GM12878 (cell line): Measurements from ENCODE around the gene ZP4. TPM values are rescaled to one million over a fixed set of nuclear protein-coding genes. Genes with fewer than 3 reads are reported as not detected.

Experiments
- ATAC-seq: fragments of 200-7000 bp; cut with Tn5 transposase; 3 replicates; pipeline ENCODE4 v1.9.1; 2020; ENCODE audit warnings: mild to moderate bottlenecking, moderate library complexity
- BruUV-seq: library from RNA; stranded (reverse); fragments of 400-500 nt; replicated peaks from 2 replicates; lab custom pipeline; 2021; lab: Mats Ljungman, UMichigan
- CTCF ChIA-PET: fragments of 300-600 bp; sonication (Branson Sonifier 250); formaldehyde crosslinking; extraction: SDS; loops from one replicate; lab custom pipeline; 2021; ENCODE audit warnings: inconsistent platforms; lab: Yijun Ruan, JAX
- POLR2A ChIA-PET: fragments of 350-600 bp; formaldehyde crosslinking; extraction: SDS; loops from one replicate; lab custom pipeline; 2021; ENCODE audit warnings: inconsistent platforms; lab: Charles Lee
- RAD21 ChIA-PET: fragments of 300-600 bp; sonication (Branson Sonifier 250); formaldehyde crosslinking; loops from one replicate; lab custom pipeline; 2023; ENCODE audit warnings: antibody characterized with exemption; ENCODE audit not compliant: unreplicated experiment; lab: Charles Lee
- SMC1A ChIA-PET: fragments of 300-600 bp; sonication (Branson Sonifier 250); formaldehyde crosslinking; loops from one replicate; lab custom pipeline; 2023; ENCODE audit not compliant: unreplicated experiment, uncharacterized antibody; lab: Charles Lee
- DNase-seq: peaks from one replicate; pipeline ENCODE4 v3.0.0-alpha.2; 2011; ENCODE audit warnings: low read depth, low spot score
- FAIRE-seq: peaks from 3 replicates; lab custom pipeline; 2011; peaks lifted over from hg19 to GRCh38; lab: Jason Lieb, UNC
- H2AFZ ChIP-seq: 2 replicates; pipeline ENCODE4 v1.6.0; 2011; ENCODE audit warnings: low read depth, low read length, control low read depth; ENCODE audit not compliant: control insufficient read depth
- H3K27ac ChIP-seq: 2 replicates; pipeline ENCODE4 v1.5.1; 2011; ENCODE audit warnings: control low read depth; ENCODE audit not compliant: control insufficient read depth, insufficient read depth
- H3K27me3 ChIP-seq, 2 experiments: replicated peaks in 1 of 2; 2 replicates each; pipeline versions ENCODE4 v1.6.0 to v1.6.1; 2011; ENCODE audit warnings: low read length in 1 of 2; ENCODE audit not compliant: control insufficient read depth in 2 of 2, insufficient read depth in 2 of 2
- H3K36me3 ChIP-seq, 2 experiments: 2 replicates each; pipeline ENCODE4 v1.5.1; 2011; ENCODE audit warnings: low read length in 1 of 2; ENCODE audit not compliant: control insufficient read depth in 2 of 2, insufficient read depth in 2 of 2
- H3K4me1 ChIP-seq: 2 replicates; pipeline ENCODE4 v1.6.1; 2011; ENCODE audit warnings: mild to moderate bottlenecking, low read length, moderate library complexity, mixed read lengths; ENCODE audit not compliant: control insufficient read depth, insufficient read depth
- H3K4me2 ChIP-seq: 2 replicates; pipeline ENCODE4 v1.6.0; 2011; ENCODE audit warnings: control low read depth; ENCODE audit not compliant: control insufficient read depth, insufficient read depth
- H3K4me3 ChIP-seq: fragments of 200-600 bp; sonication (generic); 2 replicates; pipeline ENCODE4 v1.5.1; 2016
- H3K79me2 ChIP-seq: 2 replicates; pipeline ENCODE4 v1.6.0; 2011; ENCODE audit warnings: low read length; ENCODE audit not compliant: control insufficient read depth, insufficient read depth
- H3K9ac ChIP-seq: 2 replicates; pipeline ENCODE4 v1.8.0; 2011; ENCODE audit warnings: low read length, control low read depth, mixed read lengths; ENCODE audit not compliant: control insufficient read depth, insufficient read depth
- H3K9me3 ChIP-seq: replicated peaks from 3 replicates; pipeline ENCODE4 v1.5.1; 2011; ENCODE audit warnings: mild to moderate bottlenecking, low read length; ENCODE audit not compliant: control insufficient read depth, insufficient read depth
- H4K20me1 ChIP-seq: 2 replicates; pipeline ENCODE4 v1.6.0; 2011; ENCODE audit not compliant: control insufficient read depth, insufficient read depth
- ATF7 ChIP-seq: fragments of 450-650 bp; IDR thresholded peaks from 2 replicates; pipeline ENCODE4 v1.6.1; 2016; ENCODE audit warnings: low read depth, mild to moderate bottlenecking
- HDAC6 ChIP-seq: fragments of 200-600 bp; sonication (generic); IDR thresholded peaks from one replicate; pipeline ENCODE4 v1.8.0; 2017; ENCODE audit warnings: antibody characterized with exemption; ENCODE audit not compliant: unreplicated experiment
- IKZF1 ChIP-seq: fragments of 450-650 bp; conservative IDR thresholded peaks from 2 replicates; pipeline ENCODE4 v1.6.1; 2017; ENCODE audit warnings: antibody characterized with exemption, mild to moderate bottlenecking
- JUND ChIP-seq: IDR thresholded peaks from 2 replicates; pipeline ENCODE4 v1.6.1; 2012; ENCODE audit warnings: low read depth, mild to moderate bottlenecking, low read length, improper control_type of control experiment, moderate library complexity
- LARP7 ChIP-seq: fragments of 450-650 bp; IDR thresholded peaks from 2 replicates; pipeline ENCODE4 v1.6.1; 2017; ENCODE audit warnings: mild to moderate bottlenecking
- MTA2 ChIP-seq: fragments of 450-650 bp; IDR thresholded peaks from 2 replicates; pipeline ENCODE4 v1.6.1; 2016; ENCODE audit warnings: low read depth, mild to moderate bottlenecking, moderate library complexity
- MYB ChIP-seq: fragments of 150-350 bp; IDR thresholded peaks from 2 replicates; pipeline ENCODE4 v1.6.1; 2014; ENCODE audit warnings: mild to moderate bottlenecking, low read depth, low read length, borderline replicate concordance
- NR2C2 ChIP-seq: IDR thresholded peaks from 2 replicates; pipeline ENCODE4 v1.6.1; 2011; ENCODE audit warnings: borderline replicate concordance, low read depth; ENCODE audit not compliant: control insufficient read depth, insufficient read length
- RELA ChIP-seq: fragments of 450-650 bp; IDR thresholded peaks from 2 replicates; pipeline ENCODE4 v1.8.0; 2014; ENCODE audit warnings: borderline replicate concordance; ENCODE audit not compliant: partially characterized antibody
- SMARCA5 ChIP-seq: fragments of 450-650 bp; IDR thresholded peaks from 2 replicates; pipeline ENCODE4 v1.6.1; 2017; ENCODE audit warnings: mild to moderate bottlenecking
- SP1 ChIP-seq: IDR thresholded peaks from one replicate; pipeline ENCODE4 v1.6.1; 2011; ENCODE audit warnings: low read depth, low read length
- SREBF1 ChIP-seq: IDR thresholded peaks from 2 replicates; pipeline ENCODE4 v1.6.1; 2012; ENCODE audit warnings: mild to moderate bottlenecking, low read length
- TCF3 ChIP-seq: IDR thresholded peaks from 2 replicates; pipeline ENCODE4 v1.6.1; 2012; ENCODE audit warnings: low read depth, mild to moderate bottlenecking, low read length, borderline replicate concordance; ENCODE audit not compliant: insufficient read depth
- YBX1 ChIP-seq: fragments of 450-650 bp; IDR thresholded peaks from 2 replicates; pipeline ENCODE4 v1.6.1; 2016; ENCODE audit warnings: antibody characterized with exemption
- ZNF24 ChIP-seq: fragments of 450-650 bp; IDR thresholded peaks from 2 replicates; pipeline ENCODE4 v1.6.1; 2017; ENCODE audit warnings: antibody characterized with exemption, mild to moderate bottlenecking
- WGBS: methylation state at CpG from one replicate; pipeline ENCODE4 v1.1.6; 2016; ENCODE audit warnings: low lambda C conversion rate; ENCODE audit not compliant: insufficient replicate concordance, insufficient coverage; ENCODE audit errors: missing lambda C conversion rate; 5-methylcytosine and 5-hydroxymethylcytosine counted together
- in situ Hi-C: fragments of 300-500 bp; cut with MboI; formaldehyde crosslinking; loops from 9 replicates; pipeline ENCODE4 v1.14.3; 2018; ENCODE audit warnings: mixed read lengths
- intact Hi-C: fragments of 100-400 bp; cut with micrococcal nuclease; formaldehyde crosslinking; loops from one replicate; pipeline ENCODE4 v1.14.2; 2022; ENCODE audit not compliant: unreplicated experiment
- polyA plus RNA-seq, 11 experiments: library from polyadenylated mRNA; depleted of rRNA in 4 of 11; unstranded in 6 of 11; stranded (reverse) in 5 of 11; fragments of >200 nt; fragmentation: Nextera tagmentation in 4 of 11; fragmentation: Illumina TruSeq in 1 of 11; extraction: Ambion mirVana in 4 of 11; extraction: Trizol in 1 of 11; gene quantifications; 1 replicate in 1 of 11; 2 replicates in 10 of 11; pipeline versions ENCODE4 v1.2.1 to v1.2.3, GENCODE V29; 2011 to 2016; ENCODE audit warnings: inconsistent platforms in 2 of 11, missing spikeins in 2 of 11, low read depth in 1 of 11
- total RNA-seq, 4 experiments: library from RNA; depleted of rRNA in 3 of 4; stranded (reverse); fragments of >200 nt in 3 of 4; fragmentation: Illumina TruSeq in 1 of 4; extraction: Trizol in 1 of 4; gene quantifications; 2 replicates each; pipeline versions ENCODE4 v1.2.1 to v1.2.3, GENCODE V29; 2013 to 2021
- TF ChIP-seq, protein P1 (sequence below): IDR thresholded peaks from 2 replicates; pipeline ENCODE4 v1.6.1; 2012; ENCODE audit warnings: mild to moderate bottlenecking, low read depth, low read length
- TF ChIP-seq, protein P2 (sequence below): fragments of 450-650 bp; IDR thresholded peaks from 2 replicates; pipeline ENCODE4 v1.6.1; 2017; ENCODE audit warnings: mild to moderate bottlenecking

ZP4 gene
- total and polyA plus RNA-seq, 10 of the 15 experiments (the other 5 are each of a cell fraction or from before 2014, with no cell fraction given) = 0.23 TPM; not detected in 9

DNA sequence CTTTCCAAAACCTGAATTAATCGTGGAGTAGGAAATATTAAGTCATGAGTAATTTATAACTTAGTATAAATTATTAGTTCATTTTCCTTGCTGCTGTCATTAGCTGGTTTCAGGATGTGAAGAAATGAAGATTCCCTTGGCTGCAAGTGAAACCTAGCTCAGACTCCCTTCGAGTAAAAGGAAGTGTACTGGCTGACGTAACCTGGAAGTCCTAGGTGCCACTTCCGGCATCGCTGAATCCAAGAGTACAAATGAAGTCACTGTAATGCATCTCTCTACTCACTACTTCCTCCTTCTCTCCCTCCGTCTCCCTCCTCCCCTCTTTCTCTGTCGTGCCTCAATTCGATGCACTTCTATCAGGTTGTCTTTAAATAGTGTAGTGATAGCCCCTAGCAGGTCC, 28.8 kb downstream of the ZP4 start:
- H3K9me3 ChIP-seq = no peaks in the 10 kb centered on the region
- no peaks in the 10 kb centered on the region for H3K79me2 ChIP-seq
- no peak overlapping the region for H2AFZ ChIP-seq
- no peak for ATAC-seq
- in situ Hi-C loops = no loop called here
- DNase-seq = no peak
- ChIA-PET POLR2A (no interaction called here), CTCF (interaction anchor here (1.2 to 5.8 kb wide), 4 partner anchors 10 to 1090 kb away, joined by 3 to 45 read pairs (median 13); no protein-coding TSS in a partner anchor), RAD21 (no interaction called here), SMC1A (interaction anchor here (0.7 kb wide), 1 partner anchor 592 kb away, joined by 4 read pairs; no protein-coding TSS in a partner anchor)
- WGBS = 53% methylated on average over 8 of the region's 8 CpGs
- no peaks in the 10 kb centered on the region for H3K4me1 ChIP-seq
- no peak overlapping the region for H3K4me2 ChIP-seq
- no peak overlapping the region for H3K27ac ChIP-seq
- H4K20me1 ChIP-seq = no peaks in the 10 kb centered on the region
- H3K36me3 ChIP-seq = no peaks in the 10 kb centered on the region
- TF ChIP-seq SP1 = no peak
- no peak for TF ChIP-seq IKZF1
- TF ChIP-seq, protein P1, sequence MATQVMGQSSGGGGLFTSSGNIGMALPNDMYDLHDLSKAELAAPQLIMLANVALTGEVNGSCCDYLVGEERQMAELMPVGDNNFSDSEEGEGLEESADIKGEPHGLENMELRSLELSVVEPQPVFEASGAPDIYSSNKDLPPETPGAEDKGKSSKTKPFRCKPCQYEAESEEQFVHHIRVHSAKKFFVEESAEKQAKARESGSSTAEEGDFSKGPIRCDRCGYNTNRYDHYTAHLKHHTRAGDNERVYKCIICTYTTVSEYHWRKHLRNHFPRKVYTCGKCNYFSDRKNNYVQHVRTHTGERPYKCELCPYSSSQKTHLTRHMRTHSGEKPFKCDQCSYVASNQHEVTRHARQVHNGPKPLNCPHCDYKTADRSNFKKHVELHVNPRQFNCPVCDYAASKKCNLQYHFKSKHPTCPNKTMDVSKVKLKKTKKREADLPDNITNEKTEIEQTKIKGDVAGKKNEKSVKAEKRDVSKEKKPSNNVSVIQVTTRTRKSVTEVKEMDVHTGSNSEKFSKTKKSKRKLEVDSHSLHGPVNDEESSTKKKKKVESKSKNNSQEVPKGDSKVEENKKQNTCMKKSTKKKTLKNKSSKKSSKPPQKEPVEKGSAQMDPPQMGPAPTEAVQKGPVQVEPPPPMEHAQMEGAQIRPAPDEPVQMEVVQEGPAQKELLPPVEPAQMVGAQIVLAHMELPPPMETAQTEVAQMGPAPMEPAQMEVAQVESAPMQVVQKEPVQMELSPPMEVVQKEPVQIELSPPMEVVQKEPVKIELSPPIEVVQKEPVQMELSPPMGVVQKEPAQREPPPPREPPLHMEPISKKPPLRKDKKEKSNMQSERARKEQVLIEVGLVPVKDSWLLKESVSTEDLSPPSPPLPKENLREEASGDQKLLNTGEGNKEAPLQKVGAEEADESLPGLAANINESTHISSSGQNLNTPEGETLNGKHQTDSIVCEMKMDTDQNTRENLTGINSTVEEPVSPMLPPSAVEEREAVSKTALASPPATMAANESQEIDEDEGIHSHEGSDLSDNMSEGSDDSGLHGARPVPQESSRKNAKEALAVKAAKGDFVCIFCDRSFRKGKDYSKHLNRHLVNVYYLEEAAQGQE = no peak
- no peak for TF ChIP-seq MTA2
- no peak for TF ChIP-seq RELA
- no peak for TF ChIP-seq MYB
- no peak for TF ChIP-seq LARP7
- no peak for TF ChIP-seq SMARCA5
- TF ChIP-seq JUND = no peak
- no peak for TF ChIP-seq ATF7
- TF ChIP-seq, protein P2, sequence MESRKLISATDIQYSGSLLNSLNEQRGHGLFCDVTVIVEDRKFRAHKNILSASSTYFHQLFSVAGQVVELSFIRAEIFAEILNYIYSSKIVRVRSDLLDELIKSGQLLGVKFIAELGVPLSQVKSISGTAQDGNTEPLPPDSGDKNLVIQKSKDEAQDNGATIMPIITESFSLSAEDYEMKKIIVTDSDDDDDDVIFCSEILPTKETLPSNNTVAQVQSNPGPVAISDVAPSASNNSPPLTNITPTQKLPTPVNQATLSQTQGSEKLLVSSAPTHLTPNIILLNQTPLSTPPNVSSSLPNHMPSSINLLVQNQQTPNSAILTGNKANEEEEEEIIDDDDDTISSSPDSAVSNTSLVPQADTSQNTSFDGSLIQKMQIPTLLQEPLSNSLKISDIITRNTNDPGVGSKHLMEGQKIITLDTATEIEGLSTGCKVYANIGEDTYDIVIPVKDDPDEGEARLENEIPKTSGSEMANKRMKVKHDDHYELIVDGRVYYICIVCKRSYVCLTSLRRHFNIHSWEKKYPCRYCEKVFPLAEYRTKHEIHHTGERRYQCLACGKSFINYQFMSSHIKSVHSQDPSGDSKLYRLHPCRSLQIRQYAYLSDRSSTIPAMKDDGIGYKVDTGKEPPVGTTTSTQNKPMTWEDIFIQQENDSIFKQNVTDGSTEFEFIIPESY = no peak
- no peak for TF ChIP-seq YBX1
- TF ChIP-seq ZNF24 = no peak
- no peak for TF ChIP-seq SREBF1
- TF ChIP-seq HDAC6 = no peak
- TF ChIP-seq TCF3 = no peak
- TF ChIP-seq NR2C2 = no peak
- no peaks in the 10 kb centered on the region for H3K27me3 ChIP-seq
- no peak overlapping the region for H3K4me3 ChIP-seq
- H3K9ac ChIP-seq = no peak overlapping the region
- intact Hi-C loops = no loop called here
- no TSS peak for BruUV-seq
- no peak for FAIRE-seq
